ENCODE measurements around the gene SPATA31D3. TPM values are rescaled to one million over a fixed set of nuclear protein-coding genes. Genes with fewer than 3 reads are reported as not detected.
A peak's percentile ranks its signal among the peaks of the same experiment; 100 is the strongest.

The SPATA31D3 gene
- total and polyA plus RNA-seq, 2 donors (not counting 1 experiment from before 2014, with no cell fraction given): not detected

DNA sequence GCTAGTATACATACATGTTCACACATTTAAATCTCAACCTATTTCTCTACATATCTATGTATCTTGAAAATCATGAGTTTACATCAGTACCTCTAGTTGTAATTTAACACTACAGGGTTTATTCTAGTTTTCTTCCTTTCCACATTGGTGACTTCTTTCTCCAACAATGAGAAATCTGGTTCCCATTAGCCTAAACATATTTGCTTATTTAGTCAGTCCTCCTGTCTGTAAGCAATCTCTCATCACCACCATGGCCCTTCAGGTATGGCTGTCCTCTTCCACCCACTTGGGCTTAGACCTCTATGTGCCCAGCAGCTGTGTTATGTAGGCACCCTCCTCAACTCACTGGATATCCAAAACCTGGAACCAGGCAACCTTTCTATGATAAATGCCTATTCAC lies 37.3 kb downstream of the SPATA31D3 start:
- no peaks in the 10 kb centered on the region for H3K79me2 ChIP-seq (ENCODE audit: control insufficient read depth, insufficient read depth, low read length)
- no peak for TF ChIP-seq EZH2 (IDR thresholded peaks at IDR 0.05; ENCODE audit: low read length, missing control alignments)
- TF ChIP-seq, protein P1, sequence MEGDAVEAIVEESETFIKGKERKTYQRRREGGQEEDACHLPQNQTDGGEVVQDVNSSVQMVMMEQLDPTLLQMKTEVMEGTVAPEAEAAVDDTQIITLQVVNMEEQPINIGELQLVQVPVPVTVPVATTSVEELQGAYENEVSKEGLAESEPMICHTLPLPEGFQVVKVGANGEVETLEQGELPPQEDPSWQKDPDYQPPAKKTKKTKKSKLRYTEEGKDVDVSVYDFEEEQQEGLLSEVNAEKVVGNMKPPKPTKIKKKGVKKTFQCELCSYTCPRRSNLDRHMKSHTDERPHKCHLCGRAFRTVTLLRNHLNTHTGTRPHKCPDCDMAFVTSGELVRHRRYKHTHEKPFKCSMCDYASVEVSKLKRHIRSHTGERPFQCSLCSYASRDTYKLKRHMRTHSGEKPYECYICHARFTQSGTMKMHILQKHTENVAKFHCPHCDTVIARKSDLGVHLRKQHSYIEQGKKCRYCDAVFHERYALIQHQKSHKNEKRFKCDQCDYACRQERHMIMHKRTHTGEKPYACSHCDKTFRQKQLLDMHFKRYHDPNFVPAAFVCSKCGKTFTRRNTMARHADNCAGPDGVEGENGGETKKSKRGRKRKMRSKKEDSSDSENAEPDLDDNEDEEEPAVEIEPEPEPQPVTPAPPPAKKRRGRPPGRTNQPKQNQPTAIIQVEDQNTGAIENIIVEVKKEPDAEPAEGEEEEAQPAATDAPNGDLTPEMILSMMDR (conservative IDR thresholded peaks at IDR 0.05 in 1 of 2, IDR thresholded peaks at IDR 0.05 in 1 of 2; ENCODE audit: low read depth in 1 of 2, low read length in 2 of 2): no peak
- H3K4me3 ChIP-seq (replicated peaks in 1 of 4; ENCODE audit: control extremely low read depth in 1 of 4, insufficient read depth in 1 of 4, low read depth in 3 of 4, low read length in 4 of 4): no peak overlapping the region
- H3K36me3 ChIP-seq (ENCODE audit: control insufficient read depth, insufficient read depth, low read length): no peaks in the 10 kb centered on the region
- H3K9me3 ChIP-seq (ENCODE audit: control insufficient read depth, insufficient read depth, low read depth, low read length): no peaks in the 10 kb centered on the region
- H4K20me1 ChIP-seq (ENCODE audit: control insufficient read depth, extremely low read depth, insufficient read depth, low read length): no peaks in the 10 kb centered on the region
- no peak overlapping the region for H2AFZ ChIP-seq (ENCODE audit: low read length)
- H3K4me1 ChIP-seq (ENCODE audit: control insufficient read depth, extremely low read depth, insufficient read depth, low read length): no peaks in the 10 kb centered on the region
- no peak overlapping the region for H3K4me2 ChIP-seq (ENCODE audit: extremely low read depth, insufficient read depth, low read length)
- no peak overlapping the region for H3K27ac ChIP-seq (ENCODE audit: insufficient read depth, low read length)
- H3K27me3 ChIP-seq (ENCODE audit: control insufficient read depth, insufficient read depth, low read length): no peaks in the 10 kb centered on the region
- DNase-seq (ENCODE audit: low read depth in 2 of 2): peak in 1 of 2 donors; percentile 30
- H3K9ac ChIP-seq (ENCODE audit: insufficient read depth, low read length): no peak overlapping the region

DNA sequence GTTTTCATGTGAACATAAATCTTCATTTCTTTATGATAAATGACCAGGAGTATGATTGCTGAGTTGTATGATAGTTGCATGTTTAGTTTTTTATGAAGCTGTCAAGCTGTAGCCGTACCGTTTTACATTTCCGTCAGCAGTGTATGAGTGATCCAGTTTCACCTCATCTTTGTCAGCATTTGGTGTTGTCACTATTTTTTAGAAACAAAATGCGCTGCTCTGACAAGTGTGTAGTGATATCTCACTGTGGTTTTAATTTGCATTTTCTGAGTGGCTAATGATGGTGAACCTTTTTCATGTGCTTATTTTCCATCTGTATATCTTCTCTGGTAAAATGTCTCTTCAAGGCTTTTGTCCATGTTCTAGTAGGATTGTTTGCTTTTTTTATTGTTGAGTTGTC lies 38.6 kb downstream of the SPATA31D3 start:
- Histone ChIP-seq H3K4me3 (replicated peaks in 1 of 4; ENCODE audit: control extremely low read depth in 1 of 4, insufficient read depth in 1 of 4, low read depth in 3 of 4, low read length in 4 of 4) (no peak overlapping the region), H3K9me3 (ENCODE audit: control insufficient read depth, insufficient read depth, low read depth, low read length) (no peaks in the 10 kb centered on the region), H3K79me2 (ENCODE audit: control insufficient read depth, insufficient read depth, low read length) (no peaks in the 10 kb centered on the region), H3K27me3 (ENCODE audit: control insufficient read depth, insufficient read depth, low read length) (no peaks in the 10 kb centered on the region), H3K36me3 (ENCODE audit: control insufficient read depth, insufficient read depth, low read length) (no peaks in the 10 kb centered on the region), H2AFZ (ENCODE audit: low read length) (no peak overlapping the region), H3K27ac (ENCODE audit: insufficient read depth, low read length) (no peak overlapping the region), H3K9ac (ENCODE audit: insufficient read depth, low read length) (no peak overlapping the region), H3K4me2 (ENCODE audit: extremely low read depth, insufficient read depth, low read length) (no peak overlapping the region), H3K4me1 (ENCODE audit: control insufficient read depth, extremely low read depth, insufficient read depth, low read length) (no peaks in the 10 kb centered on the region), H4K20me1 (ENCODE audit: control insufficient read depth, extremely low read depth, insufficient read depth, low read length) (no peaks in the 10 kb centered on the region)
- DNase-seq (ENCODE audit: low read depth in 2 of 2): no peak
- TF ChIP-seq, protein P1 (conservative IDR thresholded peaks at IDR 0.05 in 1 of 2, IDR thresholded peaks at IDR 0.05 in 1 of 2; ENCODE audit: low read depth in 1 of 2, low read length in 2 of 2): no peak
- TF ChIP-seq EZH2 (IDR thresholded peaks at IDR 0.05; ENCODE audit: low read length, missing control alignments): no peak

DNA sequence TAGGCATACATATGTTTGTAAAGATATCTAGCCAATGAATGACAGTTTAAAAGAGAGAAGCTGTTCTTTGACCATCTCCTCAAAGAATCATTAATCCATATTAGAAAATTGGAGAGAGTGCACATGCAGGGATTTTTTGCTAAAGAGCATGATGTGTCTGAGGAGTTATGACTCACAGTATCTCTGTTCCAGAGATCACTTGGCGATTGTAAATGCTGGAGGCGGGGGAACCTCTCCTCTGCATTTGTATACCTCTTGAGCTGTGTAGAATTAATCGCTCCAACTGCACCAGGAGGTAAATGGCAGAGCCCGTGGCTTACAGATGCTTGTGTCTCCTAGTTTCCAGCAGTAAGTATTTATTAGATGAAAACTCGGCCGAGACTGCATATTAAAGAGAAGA lies 41.6 kb downstream of the SPATA31D3 start:
- TF ChIP-seq, protein P1 (conservative IDR thresholded peaks at IDR 0.05 in 1 of 2, IDR thresholded peaks at IDR 0.05 in 1 of 2; ENCODE audit: low read depth in 1 of 2, low read length in 2 of 2): no peak
- no peak for TF ChIP-seq EZH2 (IDR thresholded peaks at IDR 0.05; ENCODE audit: low read length, missing control alignments)
- Histone ChIP-seq H3K4me1 (ENCODE audit: control insufficient read depth, extremely low read depth, insufficient read depth, low read length) (no peaks in the 10 kb centered on the region), H3K36me3 (ENCODE audit: control insufficient read depth, insufficient read depth, low read length) (no peaks in the 10 kb centered on the region), H3K4me3 (replicated peaks in 1 of 4; ENCODE audit: control extremely low read depth in 1 of 4, insufficient read depth in 1 of 4, low read depth in 3 of 4, low read length in 4 of 4) (no peak overlapping the region), H3K27me3 (ENCODE audit: control insufficient read depth, insufficient read depth, low read length) (no peaks in the 10 kb centered on the region), H3K79me2 (ENCODE audit: control insufficient read depth, insufficient read depth, low read length) (no peaks in the 10 kb centered on the region), H3K4me2 (ENCODE audit: extremely low read depth, insufficient read depth, low read length) (no peak overlapping the region), H3K27ac (ENCODE audit: insufficient read depth, low read length) (no peak overlapping the region), H4K20me1 (ENCODE audit: control insufficient read depth, extremely low read depth, insufficient read depth, low read length) (no peaks in the 10 kb centered on the region), H2AFZ (ENCODE audit: low read length) (no peak overlapping the region), H3K9ac (ENCODE audit: insufficient read depth, low read length) (no peak overlapping the region), H3K9me3 (ENCODE audit: control insufficient read depth, insufficient read depth, low read depth, low read length) (no peaks in the 10 kb centered on the region)
- peak; percentile 2 to 58 for DNase-seq (ENCODE audit: low read depth in 2 of 2)
